ENCODE measurements around the gene MTUS2.

The MTUS2 gene

DNA sequence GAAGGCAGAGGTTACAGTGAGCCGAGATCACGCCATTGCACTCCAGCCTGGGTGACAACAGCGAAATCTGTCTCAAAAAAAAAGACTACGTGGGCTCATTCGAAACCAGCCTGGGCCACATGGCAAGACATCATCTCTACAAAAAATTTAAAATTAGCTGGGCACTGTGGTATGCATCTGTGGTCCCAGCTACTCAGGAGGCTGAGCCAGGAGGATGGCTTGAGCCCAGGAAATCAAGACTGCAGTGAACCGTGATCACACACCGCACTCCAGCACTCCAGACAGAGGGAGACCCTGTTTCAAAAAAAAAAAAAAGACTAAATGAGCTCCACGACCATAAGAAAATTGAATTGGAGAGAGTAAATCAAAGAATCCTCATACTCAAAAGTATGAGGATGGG is 722.2 kb downstream of the MTUS2 start:
- H3K36me3 ChIP-seq (replicated peaks): peaks cover 15% of the 10 kb centered on the region
- H3K4me1 ChIP-seq: no peaks in the 10 kb centered on the region
- H3K9me3 ChIP-seq: no peaks in the 10 kb centered on the region
- DNase-seq (ENCODE audit: low spot score in 2 of 2): no peak
- no peak overlapping the region for H3K4me3 ChIP-seq
- in situ Hi-C loops (cut with MboI; ENCODE audit: low sequenced_read_pairs): no loop called here
- H3K27me3 ChIP-seq (ENCODE audit: low read depth): no peaks in the 10 kb centered on the region

DNA sequence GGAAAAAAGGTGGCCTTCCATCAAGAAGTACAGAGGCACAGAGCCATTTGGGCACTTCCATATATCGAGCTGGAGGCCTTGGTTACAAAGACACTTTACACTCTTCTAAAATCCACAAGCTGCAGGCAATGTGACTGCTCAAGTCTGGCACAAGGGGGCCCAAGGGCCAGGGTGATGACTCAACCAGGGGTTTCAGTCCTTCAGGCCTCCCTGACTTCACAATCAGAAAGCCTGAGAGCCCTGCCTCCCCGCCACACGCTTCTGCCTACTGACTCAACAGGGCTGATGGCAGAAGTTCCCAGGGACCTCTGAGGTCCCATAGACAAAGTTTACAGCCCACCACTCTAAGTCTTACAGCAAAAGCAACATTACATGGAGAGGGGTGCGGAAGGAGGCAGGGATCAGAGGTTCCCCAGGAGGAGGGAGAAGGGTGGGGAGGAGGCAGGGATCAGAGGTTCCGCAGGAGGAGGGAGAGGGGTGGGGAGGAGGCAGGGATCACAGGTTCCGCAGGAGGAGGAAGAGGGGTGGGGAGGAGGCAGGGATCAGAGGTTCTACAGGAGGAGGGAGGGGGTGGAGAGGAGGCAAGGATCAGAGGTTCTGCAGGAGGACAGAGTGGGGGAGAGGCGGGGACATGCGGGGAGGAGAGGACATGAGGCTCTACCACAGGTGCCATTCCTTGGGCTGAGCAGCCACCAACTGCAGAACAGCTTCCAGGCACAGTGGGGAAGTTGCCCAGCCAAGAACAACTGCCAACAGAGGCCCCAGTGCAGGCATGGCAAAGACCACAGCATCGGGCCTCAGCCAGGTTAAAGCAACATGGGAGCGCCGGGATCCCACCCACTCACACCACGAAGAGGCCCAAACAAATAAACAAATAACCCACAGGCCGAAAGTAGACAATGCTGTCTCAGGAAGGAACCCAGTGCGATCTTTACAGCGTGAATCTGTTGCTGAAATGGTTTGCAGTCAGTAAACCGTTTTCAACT is 723.4 kb downstream of the MTUS2 start:
- peaks cover 20% of the 10 kb centered on the region for H3K36me3 ChIP-seq (replicated peaks)
- no peaks in the 10 kb centered on the region for H3K27me3 ChIP-seq (ENCODE audit: low read depth)
- in situ Hi-C loops (cut with MboI; ENCODE audit: low sequenced_read_pairs): no loop called here
- no peak overlapping the region for H3K4me3 ChIP-seq
- DNase-seq (ENCODE audit: low spot score in 2 of 2): peak in 1 of 2 experiments; percentile 15
- H3K9me3 ChIP-seq: no peaks in the 10 kb centered on the region
- no peaks in the 10 kb centered on the region for H3K4me1 ChIP-seq

DNA sequence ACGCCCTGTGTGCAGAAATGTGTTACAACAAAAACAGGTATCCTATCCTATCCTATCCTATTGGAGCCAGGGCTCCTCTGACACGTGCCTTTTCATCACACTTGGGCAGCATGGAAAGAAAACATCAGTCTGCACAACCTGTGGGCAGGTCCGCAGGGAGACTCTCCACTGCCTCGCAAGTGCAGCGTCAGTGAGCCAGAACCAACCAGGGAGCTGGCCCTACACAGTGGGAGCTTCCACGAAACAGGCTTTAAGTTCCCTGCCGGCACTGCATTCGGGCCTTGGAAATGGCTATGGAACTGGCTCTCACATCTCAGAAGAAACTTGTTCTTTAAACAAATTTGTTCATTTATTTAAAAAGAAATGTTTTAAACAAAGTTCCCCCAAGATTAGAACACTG is 725.8 kb downstream of the MTUS2 start:
- Histone ChIP-seq H3K4me3 (no peak overlapping the region), H3K36me3 (replicated peaks) (peaks cover 38% of the 10 kb centered on the region), H3K9me3 (no peaks in the 10 kb centered on the region), H3K27me3 (ENCODE audit: low read depth) (no peaks in the 10 kb centered on the region), H3K4me1 (no peaks in the 10 kb centered on the region)
- in situ Hi-C loops (cut with MboI; ENCODE audit: low sequenced_read_pairs): no loop called here
- DNase-seq (ENCODE audit: low spot score in 2 of 2): no peak

DNA sequence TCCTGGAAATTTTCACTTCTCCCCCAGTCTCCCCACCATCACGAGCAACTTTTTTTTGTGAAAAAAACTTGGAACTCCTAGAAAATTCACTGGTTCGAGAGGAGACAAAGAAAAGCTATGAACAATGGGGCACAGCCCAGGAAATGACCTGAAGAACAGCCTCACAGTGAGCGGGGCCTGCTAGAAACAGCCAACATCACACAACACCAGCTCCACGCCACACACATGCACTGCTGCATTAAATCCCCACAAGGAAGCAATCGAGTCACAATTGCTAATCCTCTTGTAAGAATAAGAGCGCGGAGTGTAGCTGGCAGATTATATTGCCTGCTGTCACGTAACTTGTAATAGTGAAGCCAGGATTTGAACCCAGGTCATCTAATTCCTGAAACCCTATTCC is 726.5 kb downstream of the MTUS2 start:
- H3K4me3 ChIP-seq: no peak overlapping the region
- H3K27me3 ChIP-seq (ENCODE audit: low read depth): no peaks in the 10 kb centered on the region
- H3K36me3 ChIP-seq (replicated peaks): peaks cover 40% of the 10 kb centered on the region
- in situ Hi-C loops (cut with MboI; ENCODE audit: low sequenced_read_pairs): no loop called here
- no peak for DNase-seq (ENCODE audit: low spot score in 2 of 2)
- no peaks in the 10 kb centered on the region for H3K9me3 ChIP-seq
- H3K4me1 ChIP-seq: no peaks in the 10 kb centered on the region

DNA sequence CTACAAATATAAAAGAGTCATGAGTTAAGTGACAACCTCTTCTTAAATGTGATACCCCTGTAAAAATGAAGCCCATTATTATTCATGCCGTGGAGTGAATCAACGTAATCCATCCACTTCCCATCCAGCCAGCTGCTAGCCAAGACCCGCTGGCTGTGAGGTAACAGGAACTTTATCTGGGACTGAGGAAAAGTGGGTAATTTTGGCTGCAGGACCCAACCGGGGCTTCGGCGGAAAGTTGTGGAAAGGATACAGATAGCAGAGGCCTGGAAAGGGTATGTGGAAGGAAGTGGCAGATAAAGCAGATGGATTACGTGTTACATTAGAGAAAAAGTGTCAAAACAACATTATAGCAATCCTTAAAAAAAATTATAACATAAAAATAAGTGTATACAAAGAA is 727.0 kb downstream of the MTUS2 start:
- DNase-seq (ENCODE audit: low spot score in 2 of 2): no peak
- H3K27me3 ChIP-seq (ENCODE audit: low read depth): no peaks in the 10 kb centered on the region
- in situ Hi-C loops (cut with MboI; ENCODE audit: low sequenced_read_pairs): no loop called here
- no peaks in the 10 kb centered on the region for H3K4me1 ChIP-seq
- H3K9me3 ChIP-seq: no peaks in the 10 kb centered on the region
- no peak overlapping the region for H3K4me3 ChIP-seq
- peaks cover 41% of the 10 kb centered on the region for H3K36me3 ChIP-seq (replicated peaks)

DNA sequence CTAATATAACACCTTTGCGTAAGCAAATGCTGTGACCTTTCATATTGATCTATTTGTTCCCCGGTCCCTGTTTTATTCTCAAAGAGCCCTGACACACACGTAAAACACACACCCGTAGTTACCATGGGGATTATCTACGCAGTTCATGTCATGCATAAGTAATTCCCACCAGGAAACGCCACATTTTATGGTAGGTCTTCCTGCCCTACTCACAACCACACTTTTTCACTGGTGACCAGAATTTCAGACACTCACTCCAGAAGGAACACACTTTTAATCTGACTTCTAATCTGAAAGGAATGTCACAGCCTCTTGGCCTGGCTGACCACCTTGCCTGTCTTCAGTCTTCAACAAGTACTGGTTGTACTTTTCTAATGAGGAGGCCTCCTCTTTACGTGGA is 728.6 kb downstream of the MTUS2 start:
- DNase-seq (ENCODE audit: low spot score in 2 of 2): no peak
- H3K27me3 ChIP-seq (ENCODE audit: low read depth): no peaks in the 10 kb centered on the region
- H3K4me3 ChIP-seq: no peak overlapping the region
- in situ Hi-C loops (cut with MboI; ENCODE audit: low sequenced_read_pairs): no loop called here
- H3K4me1 ChIP-seq: no peaks in the 10 kb centered on the region
- peaks cover 52% of the 10 kb centered on the region for H3K36me3 ChIP-seq (replicated peaks)
- no peaks in the 10 kb centered on the region for H3K9me3 ChIP-seq

DNA sequence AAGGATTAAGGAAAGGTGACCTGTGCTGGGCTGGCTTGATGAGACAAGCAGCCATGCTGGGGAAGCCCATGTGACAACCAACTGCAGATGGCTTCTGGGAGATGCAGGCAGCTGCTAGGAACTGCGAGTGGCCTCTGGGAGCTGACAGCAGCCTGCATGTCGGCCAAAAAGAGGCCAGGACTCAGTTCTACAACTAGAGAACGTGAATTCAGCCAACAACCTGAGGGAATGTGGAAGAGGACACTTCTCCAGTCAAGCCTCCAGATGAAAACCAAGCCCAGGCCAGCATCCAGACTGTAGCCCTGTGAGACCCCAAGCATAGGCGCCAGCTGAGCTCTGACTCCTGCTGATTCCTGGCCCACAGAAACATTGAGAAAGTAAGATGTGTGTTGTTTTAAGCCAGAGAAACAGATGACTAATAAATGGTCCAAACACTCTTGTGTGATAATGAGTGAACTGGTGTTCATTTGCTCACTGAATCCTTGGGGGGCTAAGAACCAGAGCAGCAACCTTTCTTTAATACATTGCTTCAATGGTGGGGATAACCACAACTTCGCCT is 730.4 kb downstream of the MTUS2 start:
- in situ Hi-C loops (cut with MboI; ENCODE audit: low sequenced_read_pairs): no loop called here
- no peaks in the 10 kb centered on the region for H3K27me3 ChIP-seq (ENCODE audit: low read depth)
- H3K9me3 ChIP-seq: no peaks in the 10 kb centered on the region
- H3K36me3 ChIP-seq (replicated peaks): peaks cover 54% of the 10 kb centered on the region
- DNase-seq (ENCODE audit: low spot score in 2 of 2): no peak
- H3K4me1 ChIP-seq: no peaks in the 10 kb centered on the region
- H3K4me3 ChIP-seq: no peak overlapping the region

DNA sequence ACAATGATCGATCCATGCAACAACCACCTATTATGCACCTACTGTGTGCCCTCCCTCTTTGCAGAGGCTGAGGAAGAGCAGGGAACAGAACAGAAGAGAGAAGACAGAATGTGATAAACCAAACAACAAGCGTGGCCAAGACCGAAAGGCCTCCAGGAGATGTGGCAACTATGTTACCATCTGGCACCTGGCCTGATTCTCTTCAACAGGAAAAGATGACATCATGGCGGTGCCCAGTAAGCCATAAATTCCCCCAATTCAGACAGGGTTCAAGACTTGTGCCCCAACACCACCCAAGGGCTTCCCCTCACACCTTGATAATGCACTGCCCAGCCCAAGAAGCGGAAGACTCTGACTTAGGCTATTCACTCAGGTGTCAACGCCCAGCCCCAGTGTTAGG is 731.1 kb downstream of the MTUS2 start:
- H3K4me3 ChIP-seq: no peak overlapping the region
- peaks cover 51% of the 10 kb centered on the region for H3K36me3 ChIP-seq (replicated peaks)
- DNase-seq (ENCODE audit: low spot score in 2 of 2): no peak
- in situ Hi-C loops (cut with MboI; ENCODE audit: low sequenced_read_pairs): no loop called here
- no peaks in the 10 kb centered on the region for H3K27me3 ChIP-seq (ENCODE audit: low read depth)
- no peaks in the 10 kb centered on the region for H3K9me3 ChIP-seq
- H3K4me1 ChIP-seq: no peaks in the 10 kb centered on the region
